22Rv1 (cell line): ENCODE measurements around the gene PRDM12.

Source experiments
- ZFX ChIP-seq: fragments of 450-650 bp; IDR thresholded peaks from 2 replicates; pipeline ENCODE4 v1.6.1; 2017; ENCODE audit warnings: antibody characterized with exemption, borderline replicate concordance
- TF ChIP-seq, protein P1 (sequence below): fragments of 450-650 bp; IDR thresholded peaks from 2 replicates; pipeline ENCODE4 v1.5.1; 2017; ENCODE audit warnings: mild to moderate bottlenecking

DNA sequence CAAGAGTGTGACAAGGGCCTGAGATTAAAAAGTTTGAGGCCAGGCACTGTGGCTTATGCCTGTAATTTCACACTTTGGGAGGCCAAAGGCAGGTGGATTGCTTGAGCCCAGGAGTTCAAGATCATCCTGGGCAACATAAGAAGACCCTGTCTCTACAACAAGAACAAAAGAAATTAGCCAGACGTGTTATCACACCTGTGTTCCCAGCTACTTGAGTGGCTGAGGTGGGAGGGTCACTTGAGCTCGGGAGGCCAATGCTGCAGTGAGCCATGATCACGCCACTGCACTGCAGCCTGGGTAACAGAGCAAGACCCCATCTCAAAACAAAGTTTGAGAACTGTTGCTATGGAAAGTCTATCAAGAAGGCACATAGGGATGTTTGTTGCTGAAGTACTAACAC, 54.2 kb downstream of the PRDM12 start:
- TF ChIP-seq, protein P1, sequence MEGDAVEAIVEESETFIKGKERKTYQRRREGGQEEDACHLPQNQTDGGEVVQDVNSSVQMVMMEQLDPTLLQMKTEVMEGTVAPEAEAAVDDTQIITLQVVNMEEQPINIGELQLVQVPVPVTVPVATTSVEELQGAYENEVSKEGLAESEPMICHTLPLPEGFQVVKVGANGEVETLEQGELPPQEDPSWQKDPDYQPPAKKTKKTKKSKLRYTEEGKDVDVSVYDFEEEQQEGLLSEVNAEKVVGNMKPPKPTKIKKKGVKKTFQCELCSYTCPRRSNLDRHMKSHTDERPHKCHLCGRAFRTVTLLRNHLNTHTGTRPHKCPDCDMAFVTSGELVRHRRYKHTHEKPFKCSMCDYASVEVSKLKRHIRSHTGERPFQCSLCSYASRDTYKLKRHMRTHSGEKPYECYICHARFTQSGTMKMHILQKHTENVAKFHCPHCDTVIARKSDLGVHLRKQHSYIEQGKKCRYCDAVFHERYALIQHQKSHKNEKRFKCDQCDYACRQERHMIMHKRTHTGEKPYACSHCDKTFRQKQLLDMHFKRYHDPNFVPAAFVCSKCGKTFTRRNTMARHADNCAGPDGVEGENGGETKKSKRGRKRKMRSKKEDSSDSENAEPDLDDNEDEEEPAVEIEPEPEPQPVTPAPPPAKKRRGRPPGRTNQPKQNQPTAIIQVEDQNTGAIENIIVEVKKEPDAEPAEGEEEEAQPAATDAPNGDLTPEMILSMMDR = no peak
- TF ChIP-seq ZFX = no peak
